Hepatocyte (in vitro differentiated cells): ENCODE results near the gene RERG. TPM values are rescaled to one million over a fixed set of nuclear protein-coding genes. Genes with fewer than 3 reads are reported as not detected.

ENCODE experiments used
- DNase-seq: peaks from one replicate; pipeline ENCODE4 v3.0.0-alpha.2; 2016; ENCODE audit warnings: low spot score
- H2AFZ ChIP-seq: fragments of 200-600 bp; sonication (generic); 2 replicates; pipeline ENCODE4 v1.6.0; 2016; ENCODE audit warnings: antibody characterized with exemption, mild to moderate bottlenecking
- H3K27ac ChIP-seq: fragments of 200-600 bp; sonication (generic); 2 replicates; pipeline ENCODE4 v1.5.1; 2016; ENCODE audit warnings: mild to moderate bottlenecking
- H3K27me3 ChIP-seq: fragments of 200-600 bp; sonication (generic); 2 replicates; pipeline ENCODE4 v1.6.1; 2016
- H3K36me3 ChIP-seq: fragments of 200-600 bp; sonication (generic); replicated peaks from 2 replicates; pipeline ENCODE4 v1.5.1; 2016; ENCODE audit warnings: low read depth; ENCODE audit not compliant: insufficient read depth
- H3K4me1 ChIP-seq: fragments of 200-600 bp; sonication (generic); 2 replicates; pipeline ENCODE4 v1.5.1; 2016; ENCODE audit warnings: mild to moderate bottlenecking, moderate library complexity; ENCODE audit not compliant: insufficient read depth
- H3K4me2 ChIP-seq: fragments of 200-600 bp; sonication (generic); 2 replicates; pipeline ENCODE4 v1.6.0; 2016
- H3K4me3 ChIP-seq: fragments of 200-600 bp; sonication (generic); 2 replicates; pipeline ENCODE4 v1.5.1; 2016; ENCODE audit warnings: mild to moderate bottlenecking
- H3K79me2 ChIP-seq: fragments of 200-600 bp; sonication (generic); 2 replicates; pipeline ENCODE4 v1.6.0; 2017; ENCODE audit warnings: mild to moderate bottlenecking
- H3K9me2 ChIP-seq: fragments of 200-600 bp; sonication (generic); replicated peaks from 2 replicates; pipeline ENCODE4 v1.6.0; 2017; ENCODE audit warnings: mild to moderate bottlenecking; ENCODE audit not compliant: insufficient read depth
- H3K9me3 ChIP-seq: fragments of 200-600 bp; sonication (generic); 2 replicates; pipeline ENCODE4 v1.5.1; 2016; ENCODE audit warnings: low read depth, mild to moderate bottlenecking
- H4K20me1 ChIP-seq: fragments of 200-600 bp; sonication (generic); 2 replicates; pipeline ENCODE4 v1.6.0; 2016; ENCODE audit warnings: mild to moderate bottlenecking; ENCODE audit not compliant: insufficient read depth, poor library complexity, severe bottlenecking
- EZH2 ChIP-seq: fragments of 200-600 bp; sonication (generic); IDR thresholded peaks from 2 replicates; pipeline ENCODE4 v1.6.1; 2016; ENCODE audit warnings: antibody characterized with exemption, mild to moderate bottlenecking, borderline replicate concordance
- EZH2phosphoT487 ChIP-seq: fragments of 200-600 bp; sonication (generic); IDR thresholded peaks from one replicate; pipeline ENCODE4 v1.6.1; 2018; ENCODE audit warnings: antibody characterized with exemption, mild to moderate bottlenecking, low read depth, moderate library complexity; ENCODE audit not compliant: unreplicated experiment, severe bottlenecking
- WGBS: methylation state at CpG from one replicate; pipeline ENCODE4 v1.1.6; 2016; ENCODE audit warnings: low lambda C conversion rate; ENCODE audit errors: missing lambda C conversion rate; 5-methylcytosine and 5-hydroxymethylcytosine counted together
- polyA plus RNA-seq: library from polyadenylated mRNA; unstranded; fragments of >200 nt; fragmentation: Nextera tagmentation; extraction: Ambion mirVana; gene quantifications from 2 replicates; pipeline ENCODE4 v1.2.1, GENCODE V29; 2016
- total RNA-seq: library from RNA; depleted of rRNA; stranded (reverse); fragments of >200 nt; gene quantifications from 2 replicates; pipeline ENCODE4 v1.2.3, GENCODE V29; 2014
- TF ChIP-seq, protein P1 (sequence below): fragments of 200-600 bp; sonication (generic); IDR thresholded peaks from 2 replicates; pipeline ENCODE4 v1.5.1; 2016; ENCODE audit warnings: antibody characterized with exemption, mild to moderate bottlenecking; ENCODE audit not compliant: poor library complexity

The RERG gene, protein sequence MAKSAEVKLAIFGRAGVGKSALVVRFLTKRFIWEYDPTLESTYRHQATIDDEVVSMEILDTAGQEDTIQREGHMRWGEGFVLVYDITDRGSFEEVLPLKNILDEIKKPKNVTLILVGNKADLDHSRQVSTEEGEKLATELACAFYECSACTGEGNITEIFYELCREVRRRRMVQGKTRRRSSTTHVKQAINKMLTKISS
- total RNA-seq (7.0 and 7.9 TPM in 2 replicates), polyA plus RNA-seq (1.3 and 3.4 TPM in 2 replicates)

DNA sequence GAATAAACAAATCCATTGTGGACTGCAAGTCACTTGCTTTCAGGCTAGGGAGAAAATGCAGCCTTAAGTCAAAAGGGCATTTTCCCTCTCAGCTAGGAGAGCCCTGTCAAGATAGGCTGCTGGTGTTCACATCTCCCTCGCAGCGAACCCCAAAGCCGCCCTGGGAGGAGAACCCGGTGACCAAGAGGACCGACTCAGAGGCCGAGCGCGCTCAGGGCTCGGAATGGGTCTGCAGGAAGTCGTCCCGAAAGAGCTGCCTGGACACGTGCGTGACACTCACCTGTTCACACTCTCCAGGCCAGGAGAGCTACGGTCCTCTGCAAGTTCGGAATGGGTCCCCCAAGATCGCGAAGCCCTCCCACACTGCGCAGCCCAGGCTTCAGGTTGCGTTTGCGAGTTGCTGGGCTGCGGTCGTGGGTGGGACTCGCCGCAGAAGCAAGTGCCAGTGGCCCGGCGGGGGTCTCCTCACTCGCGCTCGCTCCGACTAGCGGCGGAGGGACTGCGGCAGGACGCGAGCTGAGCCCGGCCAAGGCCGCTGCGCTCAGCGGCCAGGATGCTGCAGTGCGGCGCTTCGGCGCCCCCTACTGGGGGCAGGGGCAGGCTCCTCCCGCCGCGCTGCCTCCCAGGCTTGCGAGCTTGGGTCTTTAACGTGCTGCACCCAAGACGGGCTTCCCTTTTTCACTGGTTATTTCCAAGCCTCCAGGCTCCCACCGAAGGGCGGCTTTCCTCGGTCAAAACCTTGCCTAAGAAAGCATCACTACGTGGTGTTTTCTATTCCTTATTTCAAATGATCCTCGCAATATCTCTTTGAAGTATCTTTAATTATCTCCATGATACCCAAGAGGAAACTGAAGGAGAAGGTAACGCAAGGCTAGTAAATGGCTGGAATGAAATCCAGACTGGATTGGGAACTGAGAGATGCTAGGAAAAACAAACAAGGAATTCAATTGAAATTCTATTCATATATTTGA lies at the start of gene RERG:
RERG (minus strand) TSS at position 503 of the 971 bp plus-strand sequence. CDS start 3,928 bp downstream, outside the sequence.
- Histone ChIP-seq H3K4me1 (peaks cover 3% of the 10 kb centered on the region), H3K27me3 (no peaks in the 10 kb centered on the region), H4K20me1 (no peaks in the 10 kb centered on the region), H3K9me3 (no peaks in the 10 kb centered on the region), H3K4me3 (peak within 1 kb of the TSS; percentile 35), H3K27ac (no peak within 1 kb of the TSS), H2AFZ (peak within 1 kb of the TSS; percentile 72), H3K36me3 (no peaks in the 10 kb centered on the region), H3K4me2 (peak within 1 kb of the TSS; percentile 91), H3K79me2 (no peaks in the 10 kb centered on the region), H3K9me2 (no peaks in the 10 kb centered on the region)
- WGBS: 3% methylated on average over 54 of the region's 55 CpGs
- DNase-seq: peak; percentile 93
- TF ChIP-seq EZH2 (no peak), EZH2phosphoT487 (no peak)
- TF ChIP-seq, protein P1, sequence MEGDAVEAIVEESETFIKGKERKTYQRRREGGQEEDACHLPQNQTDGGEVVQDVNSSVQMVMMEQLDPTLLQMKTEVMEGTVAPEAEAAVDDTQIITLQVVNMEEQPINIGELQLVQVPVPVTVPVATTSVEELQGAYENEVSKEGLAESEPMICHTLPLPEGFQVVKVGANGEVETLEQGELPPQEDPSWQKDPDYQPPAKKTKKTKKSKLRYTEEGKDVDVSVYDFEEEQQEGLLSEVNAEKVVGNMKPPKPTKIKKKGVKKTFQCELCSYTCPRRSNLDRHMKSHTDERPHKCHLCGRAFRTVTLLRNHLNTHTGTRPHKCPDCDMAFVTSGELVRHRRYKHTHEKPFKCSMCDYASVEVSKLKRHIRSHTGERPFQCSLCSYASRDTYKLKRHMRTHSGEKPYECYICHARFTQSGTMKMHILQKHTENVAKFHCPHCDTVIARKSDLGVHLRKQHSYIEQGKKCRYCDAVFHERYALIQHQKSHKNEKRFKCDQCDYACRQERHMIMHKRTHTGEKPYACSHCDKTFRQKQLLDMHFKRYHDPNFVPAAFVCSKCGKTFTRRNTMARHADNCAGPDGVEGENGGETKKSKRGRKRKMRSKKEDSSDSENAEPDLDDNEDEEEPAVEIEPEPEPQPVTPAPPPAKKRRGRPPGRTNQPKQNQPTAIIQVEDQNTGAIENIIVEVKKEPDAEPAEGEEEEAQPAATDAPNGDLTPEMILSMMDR: peak; percentile 95

DNA sequence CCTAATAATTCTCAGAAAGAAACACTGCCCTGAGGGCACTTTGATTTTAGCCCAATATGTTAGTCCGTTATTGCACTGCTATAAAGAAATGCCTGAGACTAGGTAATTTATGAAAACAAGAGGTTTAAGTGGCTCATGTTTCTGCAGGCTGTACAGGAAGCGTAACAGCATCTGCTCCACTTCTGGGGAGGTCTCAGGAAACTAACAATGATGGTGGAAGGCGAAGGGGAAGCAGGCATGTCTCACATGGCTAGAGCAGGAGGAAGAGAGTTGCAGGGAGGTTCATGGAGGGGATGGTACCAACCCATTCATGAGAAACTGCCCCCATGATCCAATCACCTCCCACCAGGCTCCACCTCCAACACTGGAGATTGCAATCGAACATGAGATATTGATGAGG lies 49.4 kb upstream of the RERG start:
- H3K27me3 ChIP-seq: no peaks in the 10 kb centered on the region
- WGBS: 68% methylated on average over 4 of the region's 4 CpGs
- no peaks in the 10 kb centered on the region for H3K9me2 ChIP-seq
- TF ChIP-seq EZH2phosphoT487 (no peak), EZH2 (no peak)
- TF ChIP-seq, protein P1: no peak
- no peaks in the 10 kb centered on the region for H4K20me1 ChIP-seq
- H2AFZ ChIP-seq: no peak overlapping the region
- no peaks in the 10 kb centered on the region for H3K79me2 ChIP-seq
- no peaks in the 10 kb centered on the region for H3K9me3 ChIP-seq
- H3K27ac ChIP-seq: no peak overlapping the region
- DNase-seq: no peak
- H3K4me2 ChIP-seq: no peak overlapping the region
- no peak overlapping the region for H3K4me3 ChIP-seq
- H3K36me3 ChIP-seq: no peaks in the 10 kb centered on the region
- no peaks in the 10 kb centered on the region for H3K4me1 ChIP-seq

DNA sequence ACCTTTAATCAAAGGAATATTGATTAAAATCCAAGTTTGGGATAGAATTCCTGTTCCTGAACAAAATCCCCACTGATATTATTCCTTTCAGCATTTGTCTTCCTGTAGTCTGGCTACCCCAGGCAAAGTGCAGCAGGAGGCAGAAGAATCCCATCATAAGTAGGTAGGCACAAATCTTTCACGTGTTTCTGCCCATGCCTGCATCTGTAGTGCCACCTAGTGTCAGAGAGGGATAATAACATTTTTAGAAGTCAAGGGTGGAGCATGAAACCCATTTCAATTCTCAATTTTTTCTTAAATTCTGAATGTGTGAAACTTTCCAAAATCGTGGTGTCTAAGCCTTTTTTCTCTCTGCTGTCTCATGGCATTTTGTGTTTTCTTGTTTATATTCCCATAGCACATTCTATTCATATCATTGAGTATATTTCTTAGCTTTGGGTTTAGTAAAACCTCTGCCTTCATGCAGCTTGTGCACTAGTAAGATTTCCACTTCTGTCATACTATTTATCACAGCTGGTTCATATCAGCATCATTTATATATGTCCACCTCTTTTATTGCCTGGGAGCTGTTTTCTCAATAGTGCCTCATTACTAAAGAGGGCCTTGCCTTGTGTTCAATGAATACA lies 47.8 kb upstream of the RERG start:
- H4K20me1 ChIP-seq: no peaks in the 10 kb centered on the region
- H3K36me3 ChIP-seq: no peaks in the 10 kb centered on the region
- H3K4me3 ChIP-seq: no peak overlapping the region
- H3K9me3 ChIP-seq: no peaks in the 10 kb centered on the region
- H3K27me3 ChIP-seq: no peaks in the 10 kb centered on the region
- no peak overlapping the region for H3K27ac ChIP-seq
- no peak for TF ChIP-seq EZH2phosphoT487
- TF ChIP-seq, protein P1: peak; percentile 85
- no peaks in the 10 kb centered on the region for H3K79me2 ChIP-seq
- no peaks in the 10 kb centered on the region for H3K4me1 ChIP-seq
- no peaks in the 10 kb centered on the region for H3K9me2 ChIP-seq
- peak; percentile 83 for DNase-seq
- 0% methylated on average over 2 of the region's 2 CpGs for WGBS
- H2AFZ ChIP-seq: no peak overlapping the region
- H3K4me2 ChIP-seq: no peak overlapping the region
